Left ventricle myocardium inferior (tissue), 1 donor: ENCODE data around the gene PIH1D1. TPM values are rescaled to one million over a fixed set of nuclear protein-coding genes. Genes with fewer than 3 reads are reported as not detected.

Experiments
- DNase-seq: peaks from one replicate; pipeline ENCODE4 v3.0.0-alpha.2; 2020
- H3K27ac ChIP-seq: fragments of 200-600 bp; replicated peaks from 2 replicates; pipeline ENCODE4 v1.8.0; 2021
- H3K27me3 ChIP-seq: fragments of 200-600 bp; 2 replicates; pipeline ENCODE4 v1.8.0; 2021; ENCODE audit warnings: low read depth
- H3K36me3 ChIP-seq: fragments of 200-600 bp; 2 replicates; pipeline ENCODE4 v1.8.0; 2021
- H3K4me1 ChIP-seq: fragments of 200-600 bp; 2 replicates; pipeline ENCODE4 v1.8.0; 2021
- H3K4me3 ChIP-seq: fragments of 200-600 bp; 2 replicates; pipeline ENCODE4 v1.8.0; 2021; ENCODE audit warnings: mild to moderate bottlenecking, moderate library complexity
- H3K9me3 ChIP-seq: fragments of 200-600 bp; replicated peaks from 2 replicates; pipeline ENCODE4 v1.8.0; 2021
- CTCF ChIP-seq: fragments of 200-600 bp; IDR thresholded peaks from 2 replicates; pipeline ENCODE4 v1.8.0; 2021; ENCODE audit warnings: antibody characterized with exemption, mild to moderate bottlenecking, borderline replicate concordance
- intact Hi-C: fragments of 100-400 bp; cut with micrococcal nuclease; formaldehyde crosslinking; loops from one replicate; pipeline ENCODE4 v1.11.0; 2022
- total RNA-seq: library from RNA; stranded (reverse); fragmentation: NEBNext Ultra II Directional; extraction: Animal tissue kit (Norgen Biotek cat#: 25700); gene quantifications from one replicate; pipeline ENCODE4 v1.2.1, GENCODE V29; 2021
- donor health status: DM: no; HTN: yes; CAD: no; lungs with severe emphysema.

PIH1D1 gene
- total RNA-seq, 1 donor from 2014 or later = 24.7 TPM

- Histone ChIP-seq H3K4me3 (peak within 1 kb of the TSS; percentile 98), H3K27ac (peak within 1 kb of the TSS; percentile 93), H3K9me3 (no peaks in the 10 kb centered on the region), H3K36me3 (peaks cover 45% of the 10 kb centered on the region), H3K4me1 (peaks cover 39% of the 10 kb centered on the region), H3K27me3 (no peaks in the 10 kb centered on the region)
- TF ChIP-seq CTCF = no peak
- peak; percentile 99 for DNase-seq
- intact Hi-C loops = no loop called here
Measured at GRCh38 chr19:49487277-49488045, 35.8 kb upstream of the PIH1D1 start, which contains the start of gene RPL13A. Gene RPL13A (plus strand): TSS chr19:49487608. CDS start chr19:49487630, 22 bp downstream.

GRCh38 chr19:49486710-49487276 lies 35.2 kb upstream of the PIH1D1 start:
- peak overlapping the region; percentile 98 for H3K4me3 ChIP-seq
- no peaks in the 10 kb centered on the region for H3K27me3 ChIP-seq
- H3K36me3 ChIP-seq = peaks cover 39% of the 10 kb centered on the region
- TF ChIP-seq CTCF = peak; percentile 16
- peaks cover 39% of the 10 kb centered on the region for H3K4me1 ChIP-seq
- intact Hi-C loops = no loop called here
- H3K9me3 ChIP-seq = no peaks in the 10 kb centered on the region
- peak overlapping the region; percentile 93 for H3K27ac ChIP-seq
- no peak for DNase-seq

- peaks cover 34% of the 10 kb centered on the region for H3K36me3 ChIP-seq
- peak overlapping the region; percentile 93 for H3K27ac ChIP-seq
- H3K4me3 ChIP-seq = no peak overlapping the region
- DNase-seq = no peak
- no peak for TF ChIP-seq CTCF
- peaks cover 39% of the 10 kb centered on the region for H3K4me1 ChIP-seq
- intact Hi-C loops = no loop called here
- H3K27me3 ChIP-seq = no peaks in the 10 kb centered on the region
- H3K9me3 ChIP-seq = no peaks in the 10 kb centered on the region
Measured at GRCh38 chr19:49486232-49486631, 34.6 kb upstream of the PIH1D1 start.

GRCh38 chr19:49481020-49481683 lies 29.5 kb upstream of the PIH1D1 start:
- no peak for DNase-seq
- H3K4me3 ChIP-seq = no peak overlapping the region
- H3K9me3 ChIP-seq = no peaks in the 10 kb centered on the region
- peaks cover 14% of the 10 kb centered on the region for H3K36me3 ChIP-seq
- TF ChIP-seq CTCF = no peak
- no peak overlapping the region for H3K27ac ChIP-seq
- no peaks in the 10 kb centered on the region for H3K27me3 ChIP-seq
- peaks cover 7% of the 10 kb centered on the region for H3K4me1 ChIP-seq
- intact Hi-C loops = no loop called here

GRCh38 chr19:49479975-49480628 lies 28.5 kb upstream of the PIH1D1 start:
- Histone ChIP-seq H3K4me1 (peaks cover 7% of the 10 kb centered on the region), H3K4me3 (no peak overlapping the region), H3K27ac (no peak overlapping the region), H3K36me3 (peaks cover 14% of the 10 kb centered on the region), H3K9me3 (no peaks in the 10 kb centered on the region), H3K27me3 (no peaks in the 10 kb centered on the region)
- TF ChIP-seq CTCF = no peak
- intact Hi-C loops = no loop called here
- DNase-seq = no peak
